K562 (cell line): ENCODE results near the gene HLCS. TPM values are rescaled to one million over a fixed set of nuclear protein-coding genes. Genes with fewer than 3 reads are reported as not detected.

Source experiments
- ATAC-seq: fragments of 200-7000 bp; cut with Tn5 transposase; 3 replicates; pipeline ENCODE4 v1.9.1; 2020; ENCODE audit warnings: moderate library complexity
- BruUV-seq: library from RNA; stranded (reverse); fragments of 400-500 nt; replicated peaks from 2 replicates; lab custom pipeline; 2021; lab: Mats Ljungman, UMichigan
- CTCF ChIA-PET: fragments of 300-600 bp; formaldehyde crosslinking; extraction: SDS; loops from one replicate; lab custom pipeline; 2021; ENCODE audit warnings: low intra/inter-chr PET ratio; lab: Yijun Ruan, JAX
- POLR2A ChIA-PET: fragments of 300-600, 350-650 bp; sonication (Branson Sonifier 250); formaldehyde crosslinking; extraction: SDS; loops from one replicate; lab custom pipeline; 2021; ENCODE audit warnings: antibody characterized with exemption, inconsistent platforms; lab: Yijun Ruan, JAX
- DNase-seq, 4 experiments: peaks; one replicate each; pipeline versions ENCODE4 v3.0.0 to v3.0.0-alpha.2; 2011 to 2018; ENCODE audit warnings: low spot score in 3 of 4, mixed read lengths in 3 of 4; ENCODE audit errors: extremely low read depth in 1 of 4
- FAIRE-seq: peaks from 2 replicates; lab custom pipeline; 2011; peaks lifted over from hg19 to GRCh38; lab: Jason Lieb, UNC
- H2AFZ ChIP-seq: 2 replicates; pipeline ENCODE4 v1.6.0; 2011; ENCODE audit warnings: low read depth, low read length, control low read depth, inconsistent platforms
- H3K27ac ChIP-seq: fragments of 200-600 bp; 3 replicates; pipeline ENCODE4 v1.8.0; 2011; ENCODE audit warnings: low read depth, mild to moderate bottlenecking, control low read depth, inconsistent platforms, low read length, moderate library complexity, mixed read lengths; ENCODE audit errors: extremely low read depth
- H3K27me3 ChIP-seq, 2 experiments: fragments of 300-600 bp in 1 of 2; 2 replicates in 1 of 2; 3 replicates in 1 of 2; pipeline versions ENCODE4 v1.6.0 to v1.8.0; 2011; ENCODE audit warnings: inconsistent platforms in 2 of 2, low read length in 2 of 2, mild to moderate bottlenecking in 1 of 2, mixed read lengths in 1 of 2, moderate library complexity in 1 of 2; ENCODE audit not compliant: control insufficient read depth in 2 of 2, insufficient read depth in 2 of 2
- H3K36me3 ChIP-seq: fragments of 300-600 bp; 3 replicates; pipeline ENCODE4 v1.8.0; 2011; ENCODE audit warnings: mild to moderate bottlenecking, low read length, inconsistent platforms; ENCODE audit not compliant: control insufficient read depth, insufficient read depth
- H3K4me1 ChIP-seq, 2 experiments: fragments of 200-600 bp in 1 of 2; replicated peaks in 1 of 2; 2 replicates in 1 of 2; 3 replicates in 1 of 2; pipeline versions ENCODE4 v1.5.1 to v1.8.0; 2011; ENCODE audit warnings: inconsistent platforms in 2 of 2, low read length in 2 of 2, mild to moderate bottlenecking in 1 of 2, mixed read lengths in 1 of 2, moderate library complexity in 1 of 2; ENCODE audit not compliant: control insufficient read depth in 2 of 2, insufficient read depth in 2 of 2
- H3K4me2 ChIP-seq: 2 replicates; pipeline ENCODE4 v1.6.1; 2011; ENCODE audit warnings: low read length, control low read depth, inconsistent platforms, mixed read lengths; ENCODE audit not compliant: insufficient read depth
- H3K4me3 ChIP-seq: fragments of 200-600 bp; sonication (generic), shearing (Covaris generic); 2 replicates; pipeline ENCODE4 v1.5.1; 2016; ENCODE audit warnings: control low read depth, inconsistent platforms
- H3K79me2 ChIP-seq: fragments of 200-600 bp; 3 replicates; pipeline ENCODE4 v1.8.0; 2011; ENCODE audit warnings: low read length, inconsistent platforms; ENCODE audit not compliant: control insufficient read depth, insufficient read depth
- H3K9ac ChIP-seq, 2 experiments: 2 replicates each; pipeline versions ENCODE4 v1.6.0 to v1.6.1; 2011; ENCODE audit warnings: low read depth in 2 of 2, low read length in 2 of 2, control low read depth in 1 of 2, inconsistent platforms in 1 of 2, mild to moderate bottlenecking in 1 of 2, mixed read lengths in 1 of 2; ENCODE audit not compliant: insufficient read depth in 1 of 2
- H3K9me1 ChIP-seq: one replicate; pipeline ENCODE4 v1.6.0; 2011; ENCODE audit warnings: inconsistent platforms, mild to moderate bottlenecking, low read length, moderate library complexity; ENCODE audit not compliant: control insufficient read depth, insufficient read depth
- H3K9me3 ChIP-seq: replicated peaks from 2 replicates; pipeline ENCODE4 v1.5.1; 2011; ENCODE audit warnings: low read depth, low read length, inconsistent platforms; ENCODE audit not compliant: control insufficient read depth, insufficient read depth
- H4K20me1 ChIP-seq: replicated peaks from 2 replicates; pipeline ENCODE4 v1.6.1; 2011; ENCODE audit warnings: low read length, inconsistent platforms, mixed read lengths; ENCODE audit not compliant: control insufficient read depth, insufficient read depth
- CEBPG ChIP-seq, 3 experiments: fragments of 200-800 bp in 1 of 3; sonication (Bioruptor generic) in 1 of 3; sonication (generic) in 1 of 3; formaldehyde crosslinking in 1 of 3; IDR thresholded peaks in 2 of 3; conservative IDR thresholded peaks in 1 of 3; 2 replicates each; pipeline versions ENCODE4 v1.6.1 to v1.8.0; 2016 to 2022; ENCODE audit warnings: missing compliant biosample characterization in 2 of 3, missing genetic modification characterization in 2 of 3, mild to moderate bottlenecking in 1 of 3, missing genetic modification reagents in 1 of 3
- EWSR1 ChIP-seq: fragments of 450-650 bp; IDR thresholded peaks from 2 replicates; pipeline ENCODE4 v1.6.1; 2018; ENCODE audit warnings: borderline replicate concordance, mild to moderate bottlenecking, low read depth, moderate library complexity; ENCODE audit not compliant: partially characterized antibody
- FOXJ3 ChIP-seq: sonication (generic); formaldehyde crosslinking; IDR thresholded peaks from 2 replicates; pipeline ENCODE4 v1.4.0; 2020; ENCODE audit warnings: mild to moderate bottlenecking, missing genetic modification reagents
- HNRNPK ChIP-seq: fragments of 200-400 bp; formaldehyde crosslinking; IDR thresholded peaks from one replicate; pipeline ENCODE4 v1.6.1; 2018; ENCODE audit warnings: mild to moderate bottlenecking, low read depth, low read length; ENCODE audit not compliant: poor library complexity, severe bottlenecking
- KDM1A ChIP-seq, 2 experiments: fragments of 450-650 bp; IDR thresholded peaks; 2 replicates each; pipeline ENCODE4 v1.6.1; 2016; ENCODE audit warnings: mild to moderate bottlenecking in 2 of 2
- KDM2B ChIP-seq: fragments of 250-450 bp; sonication (Bioruptor Pico); IDR thresholded peaks from 2 replicates; pipeline ENCODE4 v1.8.0; 2021; ENCODE audit warnings: mild to moderate bottlenecking, moderate library complexity
- L3MBTL2 ChIP-seq: fragments of 450-650 bp; IDR thresholded peaks from 2 replicates; pipeline ENCODE4 v1.6.1; 2016; ENCODE audit warnings: mild to moderate bottlenecking, moderate library complexity
- SPI1 ChIP-seq: IDR thresholded peaks from 2 replicates; pipeline ENCODE4 v1.6.1; 2011; ENCODE audit warnings: low read depth, low read length, control low read depth, borderline replicate concordance
- SUPT5H ChIP-seq: fragments of 450-650 bp; IDR thresholded peaks from 2 replicates; pipeline ENCODE4 v1.6.1; 2016
- THRAP3 ChIP-seq: fragments of 450-650 bp; IDR thresholded peaks from 2 replicates; pipeline ENCODE4 v1.6.1; 2016; ENCODE audit warnings: mild to moderate bottlenecking, inconsistent platforms, borderline replicate concordance
- TSC22D4 ChIP-seq: fragments of 450-650 bp; IDR thresholded peaks from 2 replicates; pipeline ENCODE4 v1.6.1; 2016; ENCODE audit warnings: missing genetic modification characterization, missing biosample characterization, control low read depth
- ZNF274 ChIP-seq: IDR thresholded peaks from 2 replicates; pipeline ENCODE4 v1.6.1; 2011; ENCODE audit warnings: low read depth, mild to moderate bottlenecking, low read length, moderate library complexity, borderline replicate concordance
- ZNF589 ChIP-seq: fragments of 200-800 bp; sonication (Bioruptor generic); IDR thresholded peaks from 2 replicates; pipeline ENCODE4 v1.6.1; 2016; ENCODE audit warnings: low read depth, missing genetic modification characterization, missing compliant biosample characterization
- ZZZ3 ChIP-seq: fragments of 450-650 bp; IDR thresholded peaks from 2 replicates; pipeline ENCODE4 v1.6.1; 2016; ENCODE audit warnings: antibody characterized with exemption, mild to moderate bottlenecking, moderate library complexity
- WGBS: fragments of 100-300 bp; shearing (Covaris generic); methylation state at CpG from one replicate; pipeline ENCODE4 v1.1.6; 2016; ENCODE audit warnings: low coverage, mixed read lengths; ENCODE audit not compliant: insufficient coverage; ENCODE audit errors: missing lambda C conversion rate; 5-methylcytosine and 5-hydroxymethylcytosine counted together
- in situ Hi-C: fragments of 300-500 bp; cut with MboI; formaldehyde crosslinking; loops from 4 replicates; pipeline ENCODE4 v1.15.0; 2018; ENCODE audit warnings: inconsistent platforms, mixed read lengths
- intact Hi-C: fragments of 100-400 bp; cut with micrococcal nuclease; formaldehyde crosslinking; loops from 2 replicates; pipeline ENCODE4 v1.14.2; 2022
- polyA plus RNA-seq, 8 experiments: library from polyadenylated mRNA; depleted of rRNA in 4 of 8; stranded (reverse) in 5 of 8; unstranded in 3 of 8; fragments of >200 nt; fragmentation: Nextera tagmentation in 2 of 8; fragmentation: Illumina TruSeq in 1 of 8; extraction: Ambion mirVana in 2 of 8; extraction: Trizol in 1 of 8; gene quantifications; 2 replicates each; pipeline versions ENCODE4 v1.2.1 to v1.2.3, GENCODE V29; 2011 to 2014; ENCODE audit warnings: inconsistent platforms in 1 of 8, missing spikeins in 1 of 8
- total RNA-seq, 7 experiments: library from RNA; depleted of rRNA in 6 of 7; stranded (reverse); fragments of >200 nt in 6 of 7; fragmentation: Illumina TruSeq in 2 of 7; extraction: Trizol in 2 of 7; gene quantifications; 2 replicates each; pipeline versions ENCODE4 v1.2.1 to v1.2.3, GENCODE V29; 2011 to 2021; ENCODE audit warnings: low replicate concordance in 1 of 7
- TF ChIP-seq, protein P1 (sequence below): sonication (generic); formaldehyde crosslinking; IDR thresholded peaks from 2 replicates; pipeline ENCODE4 v1.8.1; 2023; ENCODE audit warnings: missing genetic modification reagents, mild to moderate bottlenecking, borderline replicate concordance
- TF ChIP-seq, protein P2 (sequence below): fragments of 250-450 bp; sonication (Bioruptor Pico); IDR thresholded peaks from 2 replicates; pipeline ENCODE4 v1.4.0; 2020; ENCODE audit warnings: mild to moderate bottlenecking, moderate library complexity, borderline replicate concordance

The HLCS gene
- total and polyA plus RNA-seq, 9 of the 15 experiments (the other 6 are each of a cell fraction or from before 2014, with no cell fraction given): 3.0 to 21.5 (median 17.1) TPM

DNA sequence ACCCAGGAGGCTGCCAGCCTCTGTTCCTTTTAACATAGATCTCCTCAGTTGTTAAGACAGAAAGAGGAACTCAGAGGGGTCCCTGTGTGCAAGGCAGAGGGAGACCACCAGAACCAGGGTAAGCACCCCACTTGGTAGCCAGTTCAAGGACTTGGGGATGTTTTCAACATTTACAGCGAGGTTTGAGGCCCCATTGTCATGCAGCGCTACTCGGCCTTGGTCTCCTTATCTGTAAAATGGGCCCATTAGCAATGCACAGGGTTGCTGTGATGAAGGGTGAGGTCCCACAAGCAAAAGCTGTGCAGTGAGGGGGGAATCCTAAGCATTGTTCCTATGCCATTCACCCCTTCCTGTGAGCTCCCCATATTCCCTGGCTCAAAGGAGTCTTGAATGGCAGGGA, 263.3 kb downstream of the HLCS start:
- DNase-seq: peak in 1 of 4 experiments; percentile 13
- in situ Hi-C loops: no loop called here
- no peak overlapping the region for H3K27ac ChIP-seq
- peaks cover 82 to 96% of the 10 kb centered on the region in 2 experiments for H3K27me3 ChIP-seq
- H3K4me2 ChIP-seq: no peak overlapping the region
- no peaks in the 10 kb centered on the region for H3K9me3 ChIP-seq
- POLR2A ChIA-PET: interaction anchor here (0.5 to 1.1 kb wide), 3 partner anchors 11 to 20 kb away, joined by 3 read pairs; no protein-coding TSS in a partner anchor
- intact Hi-C loops: no loop called here
- WGBS: 8% methylated on average over 3 of the region's 3 CpGs
- no peaks in the 10 kb centered on the region for H3K79me2 ChIP-seq
- no TSS peak for BruUV-seq
- H3K4me3 ChIP-seq: no peak overlapping the region
- no peak for ATAC-seq
- H3K4me1 ChIP-seq: peaks cover 0 to 42% of the 10 kb centered on the region in 2 experiments; a peak in 2 of 5 replicates
- peaks cover 11% of the 10 kb centered on the region for H4K20me1 ChIP-seq
- H3K9me1 ChIP-seq: no peaks in the 10 kb centered on the region
- H2AFZ ChIP-seq: no peak overlapping the region
- H3K36me3 ChIP-seq: no peaks in the 10 kb centered on the region
- CTCF ChIA-PET: no interaction called here
- no peak for FAIRE-seq
- H3K9ac ChIP-seq: no peak overlapping the region
- TF ChIP-seq CEBPG (CRISPR knock-in tag; IDR thresholded peaks at IDR 0.05) (no peak), CEBPG (tag; conservative IDR thresholded peaks at IDR 0.05 in 1 of 2, IDR thresholded peaks at IDR 0.05 in 1 of 2) (no peak), TSC22D4 (no peak), L3MBTL2 (no peak), SPI1 (0 out of 2 replicates have a peak, but pooled peaks have one; percentile 26), ZNF274 (no peak), EWSR1 (no peak), SUPT5H (no peak), HNRNPK (no peak), ZZZ3 (no peak), KDM1A (IDR thresholded peaks at IDR 0.05) (peak in 1 of 2 experiments; percentile 49; a peak in 1 of 4 replicates), FOXJ3 (CRISPR knock-in tag) (no peak), ZNF589 (CRISPR knock-in tag) (no peak), KDM2B (CRISPR knock-in tag) (no peak), THRAP3 (no peak)
- TF ChIP-seq, protein P1, sequence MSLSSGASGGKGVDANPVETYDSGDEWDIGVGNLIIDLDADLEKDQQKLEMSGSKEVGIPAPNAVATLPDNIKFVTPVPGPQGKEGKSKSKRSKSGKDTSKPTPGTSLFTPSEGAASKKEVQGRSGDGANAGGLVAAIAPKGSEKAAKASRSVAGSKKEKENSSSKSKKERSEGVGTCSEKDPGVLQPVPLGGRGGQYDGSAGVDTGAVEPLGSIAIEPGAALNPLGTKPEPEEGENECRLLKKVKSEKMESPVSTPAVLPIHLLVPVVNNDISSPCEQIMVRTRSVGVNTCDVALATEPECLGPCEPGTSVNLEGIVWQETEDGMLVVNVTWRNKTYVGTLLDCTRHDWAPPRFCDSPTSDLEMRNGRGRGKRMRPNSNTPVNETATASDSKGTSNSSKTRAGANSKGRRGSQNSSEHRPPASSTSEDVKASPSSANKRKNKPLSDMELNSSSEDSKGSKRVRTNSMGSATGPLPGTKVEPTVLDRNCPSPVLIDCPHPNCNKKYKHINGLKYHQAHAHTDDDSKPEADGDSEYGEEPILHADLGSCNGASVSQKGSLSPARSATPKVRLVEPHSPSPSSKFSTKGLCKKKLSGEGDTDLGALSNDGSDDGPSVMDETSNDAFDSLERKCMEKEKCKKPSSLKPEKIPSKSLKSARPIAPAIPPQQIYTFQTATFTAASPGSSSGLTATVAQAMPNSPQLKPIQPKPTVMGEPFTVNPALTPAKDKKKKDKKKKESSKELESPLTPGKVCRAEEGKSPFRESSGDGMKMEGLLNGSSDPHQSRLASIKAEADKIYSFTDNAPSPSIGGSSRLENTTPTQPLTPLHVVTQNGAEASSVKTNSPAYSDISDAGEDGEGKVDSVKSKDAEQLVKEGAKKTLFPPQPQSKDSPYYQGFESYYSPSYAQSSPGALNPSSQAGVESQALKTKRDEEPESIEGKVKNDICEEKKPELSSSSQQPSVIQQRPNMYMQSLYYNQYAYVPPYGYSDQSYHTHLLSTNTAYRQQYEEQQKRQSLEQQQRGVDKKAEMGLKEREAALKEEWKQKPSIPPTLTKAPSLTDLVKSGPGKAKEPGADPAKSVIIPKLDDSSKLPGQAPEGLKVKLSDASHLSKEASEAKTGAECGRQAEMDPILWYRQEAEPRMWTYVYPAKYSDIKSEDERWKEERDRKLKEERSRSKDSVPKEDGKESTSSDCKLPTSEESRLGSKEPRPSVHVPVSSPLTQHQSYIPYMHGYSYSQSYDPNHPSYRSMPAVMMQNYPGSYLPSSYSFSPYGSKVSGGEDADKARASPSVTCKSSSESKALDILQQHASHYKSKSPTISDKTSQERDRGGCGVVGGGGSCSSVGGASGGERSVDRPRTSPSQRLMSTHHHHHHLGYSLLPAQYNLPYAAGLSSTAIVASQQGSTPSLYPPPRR (CRISPR knock-in tag): no peak
- TF ChIP-seq, protein P2, sequence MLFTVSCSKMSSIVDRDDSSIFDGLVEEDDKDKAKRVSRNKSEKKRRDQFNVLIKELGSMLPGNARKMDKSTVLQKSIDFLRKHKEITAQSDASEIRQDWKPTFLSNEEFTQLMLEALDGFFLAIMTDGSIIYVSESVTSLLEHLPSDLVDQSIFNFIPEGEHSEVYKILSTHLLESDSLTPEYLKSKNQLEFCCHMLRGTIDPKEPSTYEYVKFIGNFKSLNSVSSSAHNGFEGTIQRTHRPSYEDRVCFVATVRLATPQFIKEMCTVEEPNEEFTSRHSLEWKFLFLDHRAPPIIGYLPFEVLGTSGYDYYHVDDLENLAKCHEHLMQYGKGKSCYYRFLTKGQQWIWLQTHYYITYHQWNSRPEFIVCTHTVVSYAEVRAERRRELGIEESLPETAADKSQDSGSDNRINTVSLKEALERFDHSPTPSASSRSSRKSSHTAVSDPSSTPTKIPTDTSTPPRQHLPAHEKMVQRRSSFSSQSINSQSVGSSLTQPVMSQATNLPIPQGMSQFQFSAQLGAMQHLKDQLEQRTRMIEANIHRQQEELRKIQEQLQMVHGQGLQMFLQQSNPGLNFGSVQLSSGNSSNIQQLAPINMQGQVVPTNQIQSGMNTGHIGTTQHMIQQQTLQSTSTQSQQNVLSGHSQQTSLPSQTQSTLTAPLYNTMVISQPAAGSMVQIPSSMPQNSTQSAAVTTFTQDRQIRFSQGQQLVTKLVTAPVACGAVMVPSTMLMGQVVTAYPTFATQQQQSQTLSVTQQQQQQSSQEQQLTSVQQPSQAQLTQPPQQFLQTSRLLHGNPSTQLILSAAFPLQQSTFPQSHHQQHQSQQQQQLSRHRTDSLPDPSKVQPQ (CRISPR knock-in tag): no peak
